HL-60/S4 treated with phorbol 12-myristate 13-acetate at 8.2 ng/mL for 4 days and 3 days (cell line): Measurements from ENCODE around the gene PRKAR1B.
"Not testable (repeated sequence)": the region's sequence is repeated elsewhere in the genome, so short reads cannot be mapped to it uniquely, and the experiment has no call there.

ENCODE experiments used
- in situ Hi-C: fragments of 300-500 bp; cut with MboI; formaldehyde crosslinking; loops from 2 replicates; pipeline ENCODE4 v1.15.0; 2022; ENCODE audit warnings: low sequenced_read_pairs

PRKAR1B gene

DNA sequence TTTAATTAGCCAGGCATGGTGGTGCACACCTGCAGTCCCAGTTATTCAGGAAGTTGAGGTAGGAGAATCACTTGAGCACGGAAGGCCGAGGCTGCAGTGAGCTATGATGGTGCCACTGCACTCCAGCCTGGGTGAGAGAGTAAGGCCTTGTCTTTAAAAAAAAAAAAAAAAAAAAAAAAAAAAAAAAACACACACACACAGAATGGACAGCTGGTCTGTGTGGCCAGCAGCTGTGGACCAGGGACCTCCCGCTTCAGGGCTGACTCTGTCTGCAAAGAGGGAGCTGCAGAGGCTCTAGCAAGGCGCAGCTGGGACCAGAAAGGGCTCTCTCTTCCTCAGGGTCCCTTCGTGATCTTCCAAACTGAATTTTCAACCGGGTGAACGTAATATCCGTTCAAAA is 54.2 kb downstream of the PRKAR1B start:
- in situ Hi-C loops: no loop called here

DNA sequence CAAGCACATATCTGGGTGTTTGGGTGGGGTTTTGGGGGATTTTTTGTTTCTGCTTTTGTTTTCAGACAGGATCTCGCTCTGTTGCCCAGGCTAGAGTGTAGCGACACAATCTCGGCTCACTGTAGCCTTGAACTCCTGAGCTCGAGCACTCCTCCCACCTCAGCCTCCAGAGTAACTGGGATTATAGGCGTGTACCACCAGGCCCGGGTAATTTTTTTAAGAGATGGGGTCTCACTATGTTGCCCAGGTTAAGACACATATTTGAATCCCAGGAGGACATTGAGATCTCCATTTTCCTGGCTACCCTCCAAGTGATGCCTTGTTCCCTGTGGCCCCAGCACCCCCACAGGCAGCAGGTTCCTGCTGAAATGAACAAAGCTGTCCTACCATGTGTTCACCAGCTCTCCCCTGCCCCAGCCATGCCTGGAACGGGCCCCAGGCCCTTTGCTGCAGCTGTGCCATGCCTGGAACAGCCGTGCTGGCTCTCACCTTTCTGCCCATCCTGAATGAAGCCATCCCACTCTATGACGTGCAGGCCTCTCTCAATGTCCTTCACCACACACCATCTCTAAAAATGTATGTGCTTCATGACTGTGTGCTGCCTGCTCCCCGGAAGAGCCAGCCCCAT is 55.6 kb downstream of the PRKAR1B start:
- in situ Hi-C loops: no loop called here

DNA sequence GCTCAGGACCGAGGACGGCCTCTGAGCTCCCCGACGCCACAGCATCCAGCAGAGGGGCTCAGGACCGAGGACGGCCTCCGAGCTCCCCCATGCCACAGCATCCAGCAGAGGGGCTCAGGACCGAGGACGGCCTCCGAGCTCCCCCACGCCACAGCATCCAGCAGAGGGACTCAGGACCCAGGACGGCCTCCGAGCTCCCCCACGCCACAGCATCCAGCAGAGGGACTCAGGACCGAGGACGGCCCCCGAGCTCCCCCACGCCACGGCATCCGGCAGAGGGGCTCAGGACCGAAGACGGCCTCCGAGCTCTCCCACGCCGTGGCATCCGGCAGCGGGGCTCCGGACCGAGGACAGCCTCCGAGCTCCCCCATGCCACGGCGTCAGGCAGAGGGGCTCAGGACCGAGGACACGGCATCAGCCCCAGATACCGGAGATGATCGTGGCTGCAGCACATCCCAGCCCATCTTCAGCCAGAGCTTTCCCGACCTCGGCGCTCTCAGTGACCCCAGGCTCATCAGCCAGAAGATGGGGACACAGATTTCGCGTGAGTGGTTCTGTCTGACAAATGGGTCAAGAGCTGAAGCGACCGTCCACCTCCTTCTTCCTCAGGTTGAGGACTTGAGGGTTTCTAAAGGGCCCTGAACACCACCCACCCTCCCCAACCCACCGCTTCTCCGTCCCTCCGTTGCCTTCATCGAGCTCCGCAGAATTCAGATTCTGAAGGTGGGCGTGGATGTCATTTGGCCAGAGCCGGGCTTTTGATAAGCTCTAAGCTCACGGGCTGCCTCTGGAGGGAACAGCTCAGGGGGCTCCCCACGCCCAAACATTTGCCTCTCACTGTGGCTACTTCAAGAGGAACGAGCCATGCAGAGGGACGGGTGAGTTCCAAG is 56.3 kb downstream of the PRKAR1B start:
- in situ Hi-C loops: no loop called here

DNA sequence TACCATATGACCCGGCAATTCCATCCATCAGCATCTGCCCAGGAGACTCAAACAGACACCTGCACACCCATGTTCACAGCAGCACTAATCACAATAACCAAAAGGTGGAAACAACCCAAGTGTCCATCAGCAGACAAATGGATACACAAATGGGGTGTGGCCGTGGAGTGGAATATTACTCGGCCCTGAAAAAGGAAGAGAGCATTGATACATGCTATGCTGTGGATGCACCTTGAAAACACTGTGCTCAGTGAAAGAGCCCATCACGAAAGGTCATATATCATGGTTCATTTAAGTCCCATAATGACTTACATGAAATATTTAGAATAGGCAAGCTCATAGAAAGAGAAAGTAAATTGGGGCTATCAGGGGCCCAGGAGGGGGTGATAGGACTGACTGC is 58.1 kb downstream of the PRKAR1B start:
- in situ Hi-C loops: no loop called here

DNA sequence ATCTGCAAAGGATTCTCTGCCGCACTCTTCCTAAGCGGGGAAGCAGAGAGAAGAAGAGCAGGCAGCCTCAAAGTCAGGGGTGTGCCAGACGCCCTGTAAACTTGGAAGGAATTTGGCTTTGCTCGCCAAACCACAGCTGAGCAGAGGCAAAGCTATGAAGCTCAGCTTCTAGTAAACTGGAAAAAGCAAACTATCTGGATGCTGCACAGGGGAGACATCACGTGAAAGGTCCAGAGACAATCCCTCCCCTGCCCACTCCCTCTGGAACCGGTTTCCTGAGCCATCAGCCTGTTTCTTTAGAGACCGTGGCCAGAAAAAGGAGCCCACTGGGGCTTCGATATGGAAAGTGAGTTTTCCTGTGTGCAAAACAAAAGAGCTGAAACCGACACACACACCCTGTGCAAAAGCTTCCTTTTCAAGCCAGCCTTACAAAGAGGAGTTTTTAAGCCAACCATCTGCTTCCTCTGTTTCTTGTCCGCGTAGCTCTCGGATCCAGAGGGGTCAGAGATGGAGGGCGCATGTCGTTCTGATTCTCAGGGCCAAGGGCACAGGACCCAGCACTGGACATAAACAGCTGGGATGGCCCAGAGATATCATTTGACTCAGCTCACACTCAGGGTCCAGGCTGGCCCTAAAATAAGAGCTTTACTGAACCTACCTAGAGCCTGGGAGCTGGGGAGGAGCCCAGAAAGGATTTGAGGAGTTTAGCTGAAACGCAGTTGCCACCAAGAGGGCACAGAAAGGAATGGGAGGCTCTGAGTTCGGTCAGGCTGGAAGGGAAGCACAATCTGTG is 58.7 kb downstream of the PRKAR1B start:
- in situ Hi-C loops: no loop called here

DNA sequence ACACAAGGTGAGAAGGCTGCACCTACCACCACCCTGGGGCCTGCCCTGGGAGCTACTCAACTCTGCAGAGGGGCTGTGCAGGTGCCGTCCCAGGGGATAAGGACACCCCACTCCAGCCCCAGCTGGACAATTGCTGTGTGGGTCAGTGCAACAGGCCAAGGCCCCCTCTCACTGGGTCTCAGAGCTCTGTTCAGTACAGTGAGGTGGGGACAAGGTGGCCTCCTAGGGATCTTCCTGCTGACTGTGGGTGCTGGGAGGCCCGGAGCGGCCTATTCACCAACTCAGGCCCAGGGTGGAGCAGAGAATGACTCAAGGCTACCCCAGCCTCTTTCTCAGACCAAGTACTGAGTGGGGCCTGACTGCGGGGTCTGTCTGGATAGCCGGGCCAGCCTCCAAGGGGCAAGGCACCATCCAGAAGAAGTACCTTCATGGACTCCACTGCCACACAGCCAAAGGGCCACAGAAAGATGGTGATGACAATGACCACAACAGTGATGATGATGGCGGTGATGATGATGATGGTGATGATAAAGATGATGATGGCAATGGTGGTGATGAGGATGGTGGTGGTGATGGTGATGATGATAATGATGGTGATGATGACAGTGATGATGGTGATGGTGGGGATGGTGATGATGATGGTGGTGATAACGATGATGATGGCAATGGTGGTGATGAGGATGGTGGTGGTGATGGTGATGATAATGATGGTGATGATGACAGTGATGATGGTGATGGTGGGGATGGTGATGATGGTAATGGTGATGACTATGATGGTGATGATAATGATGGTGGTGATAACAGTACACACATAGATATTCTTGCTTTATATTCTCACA is 60.4 kb downstream of the PRKAR1B start:
- in situ Hi-C loops: no loop called here

DNA sequence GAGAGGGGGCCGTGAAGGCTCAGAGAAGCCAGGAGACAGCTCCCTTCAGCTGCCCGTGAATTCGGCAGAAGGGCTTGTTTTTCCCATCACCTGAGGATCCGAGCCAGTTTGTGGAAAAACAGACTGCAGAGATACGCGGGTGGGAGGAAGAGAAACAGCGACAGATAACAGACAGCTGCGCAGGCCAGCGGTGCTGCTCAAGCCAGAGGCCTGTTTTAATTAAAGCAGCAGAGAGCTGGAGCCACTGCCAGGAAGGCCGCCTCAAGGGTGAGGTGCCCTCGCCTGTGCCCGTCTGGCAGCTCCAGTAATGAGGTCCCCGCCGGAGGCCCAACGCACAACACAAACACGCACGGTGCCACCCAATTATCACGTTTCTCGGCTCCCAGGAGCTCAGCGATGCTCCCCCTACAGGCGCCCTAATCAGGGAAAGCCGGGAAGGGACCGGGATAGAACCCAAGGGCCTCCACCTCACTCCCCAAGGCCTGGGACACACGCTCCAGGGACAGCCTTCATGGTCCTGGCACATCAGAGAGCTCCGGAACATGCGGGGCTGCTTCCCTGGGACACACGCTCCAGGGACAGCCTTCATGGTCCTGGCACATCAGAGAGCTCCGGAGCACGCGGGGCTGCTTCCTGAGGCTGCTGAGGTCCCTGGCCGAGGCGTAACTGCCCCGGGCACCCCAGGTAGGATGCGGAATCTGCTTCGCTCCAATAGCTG is 61.2 kb downstream of the PRKAR1B start:
- in situ Hi-C loops: no loop called here

DNA sequence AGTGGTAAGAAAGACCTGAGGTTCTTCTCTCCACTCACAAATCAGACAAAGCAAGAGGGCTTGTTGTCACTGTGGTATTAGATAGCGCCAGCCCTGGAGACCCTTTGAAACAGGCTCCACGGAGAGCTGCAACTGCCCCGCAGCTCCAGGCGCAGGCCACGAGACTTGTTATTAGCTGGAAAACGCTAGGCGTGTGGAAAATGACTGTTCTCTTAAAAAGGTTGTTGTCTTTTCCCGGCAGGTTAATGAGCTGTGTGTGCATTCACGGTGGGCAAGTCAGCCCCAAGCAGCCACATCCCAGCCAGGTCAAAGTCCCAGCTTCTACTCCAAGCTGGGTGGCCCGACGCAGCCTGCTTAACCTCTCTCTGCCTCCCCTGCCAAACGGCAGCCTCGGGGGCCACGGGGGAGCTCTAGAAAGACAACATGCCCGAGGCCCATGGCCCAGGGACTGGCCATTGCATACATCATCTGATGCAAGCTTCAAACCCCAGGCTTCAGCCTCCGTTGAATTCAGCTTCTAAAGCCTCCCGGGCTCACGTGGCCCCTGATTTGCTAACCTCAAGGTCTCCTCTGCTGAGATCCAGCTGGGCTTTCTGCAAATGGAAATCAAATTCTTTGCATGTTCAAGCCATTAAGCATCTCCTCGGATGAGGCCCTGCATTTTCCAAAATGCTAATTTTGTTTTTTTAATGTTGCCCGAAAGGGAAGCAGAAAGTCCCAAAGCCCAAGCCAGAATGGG is 61.9 kb downstream of the PRKAR1B start:
- in situ Hi-C loops: no loop called here

DNA sequence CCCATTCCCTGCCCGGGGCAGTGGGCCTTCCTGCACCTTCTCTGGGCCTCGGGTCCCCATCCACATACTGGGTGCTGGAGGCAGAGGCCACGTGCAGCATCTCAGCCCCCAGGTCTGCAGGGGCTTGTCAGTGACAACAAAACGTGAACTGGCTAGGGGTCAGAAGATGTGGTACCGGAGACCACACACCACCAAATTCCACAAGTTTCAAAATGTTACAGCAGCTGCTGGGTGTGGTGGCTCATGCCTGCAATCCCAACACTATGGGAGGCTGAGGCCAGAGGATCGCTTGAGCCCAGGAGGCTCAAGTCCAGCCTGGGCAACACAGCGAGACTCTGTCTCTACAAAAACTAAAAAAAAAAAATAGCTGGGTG is 62.7 kb downstream of the PRKAR1B start:
- in situ Hi-C loops: no loop called here

DNA sequence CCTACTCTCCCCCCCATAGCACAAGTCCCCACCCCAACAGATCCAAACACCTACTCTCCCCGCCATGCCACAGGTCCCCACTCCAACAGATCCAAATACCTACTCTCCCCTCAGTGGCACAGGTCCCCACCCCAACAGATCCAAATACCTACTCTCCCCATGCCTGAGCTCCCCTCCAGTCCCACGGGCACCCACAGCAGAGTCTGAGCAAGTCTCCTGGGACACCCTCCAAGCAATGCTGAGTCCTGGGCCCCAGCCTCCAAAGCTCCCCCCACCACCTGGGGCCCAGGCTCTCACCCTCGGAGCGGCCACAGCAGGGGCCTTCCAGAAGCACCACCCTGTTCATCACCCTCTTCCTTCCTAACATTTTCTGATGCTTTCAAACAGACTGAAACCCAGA is 64.5 kb downstream of the PRKAR1B start:
- in situ Hi-C loops: no loop called here

DNA sequence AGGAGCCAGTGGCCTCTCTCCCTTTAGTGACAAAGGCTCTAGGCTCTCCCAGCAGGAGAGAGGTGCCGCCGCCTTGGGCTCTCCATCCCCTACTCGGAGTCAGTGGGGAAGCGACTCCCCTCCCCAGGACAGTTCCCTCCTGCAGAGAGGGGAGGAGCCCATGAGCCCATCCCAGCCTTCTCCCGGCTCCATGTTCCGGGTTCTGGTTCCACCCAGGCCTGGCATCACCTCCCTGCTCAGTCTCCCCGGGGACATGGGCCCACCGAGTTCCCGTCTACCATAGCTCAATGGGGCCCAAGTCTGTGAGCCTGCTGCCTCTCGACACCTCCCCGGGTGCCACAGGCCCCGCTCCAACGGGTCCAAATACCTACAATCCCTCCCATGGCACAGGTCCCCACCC is 67.1 kb downstream of the PRKAR1B start:
- in situ Hi-C loops: no loop called here

DNA sequence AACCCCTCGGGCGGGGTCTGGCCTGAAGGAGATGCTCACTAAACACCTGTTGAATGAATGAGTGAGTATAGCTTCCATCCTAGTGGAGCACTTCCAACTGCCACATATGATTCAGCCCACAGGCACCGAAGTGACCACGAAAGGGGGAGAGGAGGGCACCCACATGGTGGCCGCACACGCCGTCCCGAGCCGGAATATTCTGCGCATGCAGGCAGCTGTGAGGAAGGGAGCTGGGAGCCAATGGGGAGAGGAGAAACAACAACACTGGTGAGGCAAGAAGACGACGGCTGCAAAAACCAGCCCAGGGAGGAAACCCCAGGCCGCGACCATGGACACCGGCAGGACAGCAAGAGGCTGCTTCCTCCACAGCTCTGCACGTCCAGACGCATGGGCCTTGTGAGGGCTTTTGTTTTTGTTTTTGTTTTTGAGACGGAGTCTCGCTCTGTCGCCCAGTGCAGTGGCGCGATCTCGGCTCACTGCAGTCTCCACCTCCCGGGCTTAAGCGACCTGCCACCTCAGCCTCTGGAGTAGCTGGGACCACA is 67.7 kb downstream of the PRKAR1B start:
- in situ Hi-C loops: no loop called here

DNA sequence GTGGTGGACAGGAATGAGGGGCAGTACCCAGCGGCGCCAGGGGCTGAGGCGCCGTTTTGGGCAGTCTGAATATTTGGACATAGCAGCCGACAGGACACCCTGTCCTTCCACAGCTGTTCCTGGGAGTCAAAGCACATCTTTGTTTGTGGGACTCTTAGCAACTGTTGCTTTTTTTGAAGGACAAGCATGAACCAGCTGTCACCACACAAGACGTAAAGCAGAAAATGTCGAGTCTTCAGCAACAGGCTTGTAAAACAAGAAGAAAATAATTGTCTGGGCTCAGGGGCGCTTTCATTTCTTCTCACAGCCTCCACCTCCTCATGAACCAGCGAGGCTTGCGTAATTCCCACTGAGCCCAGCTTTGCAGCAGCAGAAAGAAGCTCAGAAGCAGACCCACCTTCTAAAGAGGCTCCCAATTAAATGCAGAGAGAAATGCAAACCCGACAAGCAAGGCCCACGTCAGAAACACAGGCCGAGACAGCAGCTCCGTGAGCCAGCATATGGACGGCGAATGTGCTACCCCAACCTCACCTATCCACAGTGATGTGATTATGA is 69.4 kb downstream of the PRKAR1B start:
- in situ Hi-C loops: no loop called here

DNA sequence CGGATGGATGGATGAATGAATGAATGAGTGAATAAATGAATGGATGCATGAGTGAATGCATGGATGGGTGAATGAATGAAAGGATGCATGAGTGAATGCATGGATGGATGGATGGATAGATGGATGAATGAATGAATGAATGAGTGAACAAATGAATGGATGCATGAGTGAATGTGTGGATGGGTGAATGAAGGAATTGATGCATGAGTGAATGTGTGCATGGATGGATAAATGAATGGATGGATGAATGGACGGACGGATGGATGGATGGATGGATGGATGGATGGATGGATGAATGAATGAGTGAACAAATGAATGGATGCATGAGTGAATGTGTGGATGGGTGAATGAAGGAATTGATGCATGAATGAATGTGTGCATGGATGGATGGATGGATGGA is 70.1 kb downstream of the PRKAR1B start:
- in situ Hi-C loops: not testable (repeated sequence)

DNA sequence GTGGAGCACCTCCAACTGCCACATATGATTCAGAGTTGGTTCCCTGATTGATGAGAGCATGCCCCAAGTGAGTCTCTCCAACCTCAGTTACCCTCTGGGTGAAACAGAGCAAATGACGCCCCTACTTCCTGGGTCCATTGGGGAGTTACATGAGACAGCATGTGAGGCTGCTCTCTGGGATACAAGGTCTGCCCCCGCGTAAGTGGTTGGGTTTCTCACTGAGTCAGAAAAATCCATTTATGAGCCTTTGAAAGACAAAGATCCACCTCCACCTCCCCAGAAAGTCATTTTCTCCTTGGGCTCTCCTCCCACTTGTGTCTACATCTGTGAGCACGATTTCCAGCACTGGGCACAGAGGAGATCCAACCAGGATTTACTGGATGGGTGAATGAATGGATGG is 71.3 kb downstream of the PRKAR1B start:
- in situ Hi-C loops: no loop called here

DNA sequence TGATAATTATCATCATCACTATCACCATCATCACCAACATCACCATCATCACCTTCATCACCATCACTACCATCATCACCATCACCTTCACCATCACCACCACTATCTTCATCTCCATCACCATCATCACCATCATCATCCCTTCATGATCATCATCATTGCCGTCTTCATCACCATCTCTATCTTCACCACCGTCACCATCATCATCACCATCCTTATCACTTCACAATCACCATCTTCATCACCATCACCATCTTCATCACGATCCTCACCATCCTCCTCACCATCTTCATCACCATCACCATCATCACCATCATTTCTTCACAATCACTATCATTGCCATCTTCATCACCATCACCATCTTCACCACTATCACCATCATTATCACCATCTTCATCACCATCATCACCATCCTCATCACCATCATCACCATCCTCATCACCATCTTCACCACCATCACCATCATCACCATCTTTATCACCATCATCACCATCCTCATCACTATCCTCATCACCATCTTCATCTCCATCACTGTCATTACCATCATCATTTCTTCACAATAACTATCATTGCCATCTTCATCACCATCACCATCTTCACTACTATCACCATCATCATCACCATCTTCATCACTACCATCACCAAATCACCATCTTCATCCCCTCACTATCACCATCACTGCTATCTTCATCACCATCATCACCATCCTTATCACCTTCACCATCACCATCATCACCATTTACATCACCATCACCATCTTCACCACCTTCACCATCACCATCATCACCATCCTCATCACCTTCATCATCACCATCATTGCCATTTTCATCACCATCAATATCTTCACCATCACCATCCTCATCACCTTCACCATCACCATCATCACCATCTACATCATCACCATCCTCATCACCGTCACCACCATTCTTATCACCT is 73.0 kb downstream of the PRKAR1B start:
- in situ Hi-C loops: no loop called here

DNA sequence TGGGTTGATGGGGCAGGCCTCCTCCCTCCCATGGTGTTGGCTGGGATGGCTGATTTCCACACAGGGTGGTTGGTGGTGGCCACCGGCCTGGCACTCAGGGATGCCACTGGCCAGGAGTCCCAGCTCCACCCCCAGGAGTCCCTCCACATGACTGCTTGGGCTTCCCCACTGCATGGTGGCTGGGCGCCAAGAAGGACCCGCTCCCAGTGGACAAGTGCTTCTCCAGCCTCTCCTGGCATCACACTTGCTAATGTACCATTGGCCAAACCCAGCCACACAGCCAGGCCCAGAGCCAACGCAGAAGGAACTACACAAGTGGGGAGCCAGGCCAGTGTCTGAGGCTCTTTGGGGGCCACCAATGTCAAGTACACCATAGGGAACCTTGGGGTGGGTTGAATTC is 74.2 kb downstream of the PRKAR1B start:
- in situ Hi-C loops: no loop called here

DNA sequence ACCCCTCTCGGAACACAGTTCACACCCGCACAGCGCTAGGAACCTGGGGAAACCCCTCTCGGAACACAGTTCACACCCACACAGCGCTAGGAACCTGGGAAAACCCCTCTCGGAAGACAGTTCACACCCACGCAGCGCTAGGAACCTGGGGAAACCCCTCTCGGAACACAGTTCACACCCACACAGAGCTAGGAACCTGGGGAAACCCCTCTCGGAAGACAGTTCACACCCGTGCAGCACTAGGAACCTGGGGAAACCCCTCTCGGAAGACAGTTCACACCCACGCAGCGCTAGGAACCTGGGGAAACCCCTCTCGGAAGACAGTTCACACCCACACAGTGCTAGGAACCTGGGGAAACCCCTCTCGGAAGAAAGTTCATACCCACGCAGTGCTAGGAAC is 74.9 kb downstream of the PRKAR1B start:
- in situ Hi-C loops: not testable (repeated sequence)
